Measurements from ENCODE around the gene SLC24A4. TPM values are rescaled to one million over a fixed set of nuclear protein-coding genes. Genes with fewer than 3 reads are reported as not detected.

The SLC24A4 gene
- total RNA-seq, 1 experiment from 2014 or later = not detected

DNA sequence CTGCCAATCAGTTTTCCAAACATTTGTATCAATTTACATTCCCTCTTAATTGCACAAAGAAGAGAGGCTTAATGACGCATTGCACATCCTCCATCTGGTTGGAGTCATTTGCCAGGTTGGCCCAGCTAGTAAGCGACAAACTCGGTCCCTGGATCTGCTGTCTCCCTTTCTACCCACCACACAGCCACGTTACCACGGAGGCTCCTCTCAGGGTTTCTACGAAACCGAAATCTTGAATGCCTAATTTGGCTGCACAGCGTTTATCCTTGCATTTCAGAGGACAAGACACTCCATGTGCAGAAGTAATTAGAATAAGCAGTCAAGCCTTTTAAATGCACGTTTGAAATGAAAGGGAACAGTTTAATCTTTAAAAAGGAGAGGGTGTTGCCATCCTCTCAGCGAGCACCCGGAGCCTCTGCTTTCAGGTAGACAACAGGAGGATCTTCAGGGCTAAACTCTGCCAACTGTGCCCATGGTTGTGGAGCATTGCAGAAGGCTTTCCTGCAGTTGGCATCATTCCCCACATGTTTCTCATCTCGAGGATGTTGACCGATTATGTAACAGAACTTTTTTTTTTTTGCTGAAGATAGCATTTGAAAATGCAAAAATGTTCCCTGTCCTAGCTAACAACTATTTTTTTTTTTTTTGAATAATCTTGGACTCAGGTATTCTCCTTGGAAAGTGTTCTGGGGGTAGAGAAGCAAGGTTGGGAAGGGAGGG is 37.8 kb downstream of the SLC24A4 start:
- no peak for ATAC-seq
- Histone ChIP-seq H3K36me3 (ENCODE audit: low read depth, low read length) (no peaks in the 10 kb centered on the region), H2AFZ (ENCODE audit: low read length) (no peak overlapping the region), H3K9me2 (replicated peaks; ENCODE audit: low read length) (no peaks in the 10 kb centered on the region), H3K4me3 (ENCODE audit: low read length) (no peak overlapping the region), H3K27ac (ENCODE audit: low read length) (no peak overlapping the region), H3K4me1 (ENCODE audit: insufficient read depth, low read length) (0 out of 2 replicates have a peak, but pooled peaks cover 4% of the 10 kb centered on the region), H3K9ac (ENCODE audit: low read length) (no peak overlapping the region), H3K4me2 (ENCODE audit: low read length) (no peak overlapping the region), H3K9me3 (ENCODE audit: low read length) (no peaks in the 10 kb centered on the region), H3K27me3 (ENCODE audit: low read length) (peaks cover 10% of the 10 kb centered on the region), H3F3A (ENCODE audit: low read length, unreplicated experiment) (no peaks in the 10 kb centered on the region), H4K20me1 (ENCODE audit: low read length) (no peaks in the 10 kb centered on the region), H3K79me2 (ENCODE audit: low read length) (no peaks in the 10 kb centered on the region)
- CTCF ChIA-PET = no interaction called here
- no TSS peak for BruUV-seq (replicated peaks)
- TF ChIP-seq, protein P1, sequence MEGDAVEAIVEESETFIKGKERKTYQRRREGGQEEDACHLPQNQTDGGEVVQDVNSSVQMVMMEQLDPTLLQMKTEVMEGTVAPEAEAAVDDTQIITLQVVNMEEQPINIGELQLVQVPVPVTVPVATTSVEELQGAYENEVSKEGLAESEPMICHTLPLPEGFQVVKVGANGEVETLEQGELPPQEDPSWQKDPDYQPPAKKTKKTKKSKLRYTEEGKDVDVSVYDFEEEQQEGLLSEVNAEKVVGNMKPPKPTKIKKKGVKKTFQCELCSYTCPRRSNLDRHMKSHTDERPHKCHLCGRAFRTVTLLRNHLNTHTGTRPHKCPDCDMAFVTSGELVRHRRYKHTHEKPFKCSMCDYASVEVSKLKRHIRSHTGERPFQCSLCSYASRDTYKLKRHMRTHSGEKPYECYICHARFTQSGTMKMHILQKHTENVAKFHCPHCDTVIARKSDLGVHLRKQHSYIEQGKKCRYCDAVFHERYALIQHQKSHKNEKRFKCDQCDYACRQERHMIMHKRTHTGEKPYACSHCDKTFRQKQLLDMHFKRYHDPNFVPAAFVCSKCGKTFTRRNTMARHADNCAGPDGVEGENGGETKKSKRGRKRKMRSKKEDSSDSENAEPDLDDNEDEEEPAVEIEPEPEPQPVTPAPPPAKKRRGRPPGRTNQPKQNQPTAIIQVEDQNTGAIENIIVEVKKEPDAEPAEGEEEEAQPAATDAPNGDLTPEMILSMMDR (conservative IDR thresholded peaks at IDR 0.05; ENCODE audit: low read depth, low read length) = no peak
- no peak for TF ChIP-seq EZH2 (IDR thresholded peaks at IDR 0.05; ENCODE audit: low read length, unreplicated experiment)
- no peak for TF ChIP-seq EZH2phosphoT487 (IDR thresholded peaks at IDR 0.05; ENCODE audit: borderline replicate concordance, low read length)
- intact Hi-C loops (cut with micrococcal nuclease) = no loop called here
- DNase-seq = no peak
- POLR2A ChIA-PET (ENCODE audit: unreplicated experiment) = no interaction called here

DNA sequence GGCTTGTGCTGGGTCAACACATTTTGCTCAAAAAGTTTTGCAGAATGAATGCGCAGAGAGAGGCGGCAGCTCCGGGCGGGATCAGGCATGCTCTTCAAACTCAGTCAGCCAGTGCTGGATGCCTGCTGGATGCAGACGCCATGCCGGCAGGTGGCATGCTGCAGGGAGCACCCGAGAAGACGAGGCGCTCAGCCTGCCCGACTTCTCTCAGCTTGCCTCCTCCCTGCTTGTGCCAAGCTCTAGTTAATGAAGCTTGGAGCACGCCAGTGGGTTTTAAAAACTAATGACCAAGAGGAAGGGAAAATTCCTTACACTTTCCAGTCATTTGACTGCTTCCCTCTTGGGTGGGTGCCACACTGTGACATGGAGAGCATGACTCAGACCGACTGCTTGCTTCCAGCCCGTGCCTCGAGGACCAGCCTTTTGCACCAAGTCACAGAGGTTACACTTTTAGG is 39.8 kb downstream of the SLC24A4 start:
- peak; percentile 64 for DNase-seq
- no TSS peak for BruUV-seq (replicated peaks)
- Histone ChIP-seq H3K36me3 (ENCODE audit: low read depth, low read length) (no peaks in the 10 kb centered on the region), H3K4me3 (ENCODE audit: low read length) (no peak overlapping the region), H3K27ac (ENCODE audit: low read length) (no peak overlapping the region), H3K4me2 (ENCODE audit: low read length) (no peak overlapping the region), H3F3A (ENCODE audit: low read length, unreplicated experiment) (no peaks in the 10 kb centered on the region), H3K9me3 (ENCODE audit: low read length) (no peaks in the 10 kb centered on the region), H3K79me2 (ENCODE audit: low read length) (no peaks in the 10 kb centered on the region), H3K9me2 (replicated peaks; ENCODE audit: low read length) (no peaks in the 10 kb centered on the region), H4K20me1 (ENCODE audit: low read length) (no peaks in the 10 kb centered on the region), H2AFZ (ENCODE audit: low read length) (0 out of 2 replicates have a peak overlapping the region, but pooled peaks have one; percentile 22), H3K4me1 (ENCODE audit: insufficient read depth, low read length) (0 out of 2 replicates have a peak, but pooled peaks cover 4% of the 10 kb centered on the region), H3K27me3 (ENCODE audit: low read length) (peaks cover 10% of the 10 kb centered on the region), H3K9ac (ENCODE audit: low read length) (no peak overlapping the region)
- intact Hi-C loops (cut with micrococcal nuclease) = no loop called here
- ATAC-seq = peak; percentile 59
- CTCF ChIA-PET = no interaction called here
- TF ChIP-seq, protein P1 (conservative IDR thresholded peaks at IDR 0.05; ENCODE audit: low read depth, low read length) = no peak
- no peak for TF ChIP-seq EZH2 (IDR thresholded peaks at IDR 0.05; ENCODE audit: low read length, unreplicated experiment)
- TF ChIP-seq EZH2phosphoT487 (IDR thresholded peaks at IDR 0.05; ENCODE audit: borderline replicate concordance, low read length) = no peak
- POLR2A ChIA-PET (ENCODE audit: unreplicated experiment) = no interaction called here

DNA sequence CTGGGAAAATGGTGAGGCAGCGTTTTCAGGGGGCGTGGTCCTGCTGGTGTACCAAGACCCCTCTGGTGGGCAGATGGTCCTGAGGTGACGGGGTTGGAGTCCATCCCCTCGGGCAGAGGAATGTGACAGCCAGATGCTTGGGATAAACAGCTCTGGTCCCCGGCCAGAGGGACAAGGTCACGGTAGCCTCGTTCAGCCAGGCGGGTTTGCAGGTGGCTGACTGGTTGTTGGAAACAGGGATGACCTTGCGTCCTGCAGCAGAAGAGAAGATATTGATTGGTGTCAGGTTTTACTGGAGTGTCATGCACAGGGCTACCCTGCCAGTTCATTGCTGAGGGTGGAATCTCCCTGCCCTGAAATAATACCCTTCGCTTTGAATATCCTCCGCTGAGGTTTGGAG is 43.3 kb downstream of the SLC24A4 start:
- CTCF ChIA-PET = no interaction called here
- Histone ChIP-seq H3K9ac (ENCODE audit: low read length) (no peak overlapping the region), H3K79me2 (ENCODE audit: low read length) (no peaks in the 10 kb centered on the region), H3K4me2 (ENCODE audit: low read length) (no peak overlapping the region), H3K9me2 (replicated peaks; ENCODE audit: low read length) (no peaks in the 10 kb centered on the region), H3K27ac (ENCODE audit: low read length) (no peak overlapping the region), H3K4me3 (ENCODE audit: low read length) (no peak overlapping the region), H4K20me1 (ENCODE audit: low read length) (no peaks in the 10 kb centered on the region), H3K9me3 (ENCODE audit: low read length) (no peaks in the 10 kb centered on the region), H3F3A (ENCODE audit: low read length, unreplicated experiment) (no peaks in the 10 kb centered on the region), H2AFZ (ENCODE audit: low read length) (no peak overlapping the region), H3K27me3 (ENCODE audit: low read length) (peaks cover 5% of the 10 kb centered on the region; the same call in 1 of the 2 replicates), H3K36me3 (ENCODE audit: low read depth, low read length) (no peaks in the 10 kb centered on the region), H3K4me1 (ENCODE audit: insufficient read depth, low read length) (0 out of 2 replicates have a peak, but pooled peaks cover 4% of the 10 kb centered on the region)
- BruUV-seq (replicated peaks) = no TSS peak
- POLR2A ChIA-PET (ENCODE audit: unreplicated experiment) = no interaction called here
- ATAC-seq = no peak
- intact Hi-C loops (cut with micrococcal nuclease) = no loop called here
- TF ChIP-seq EZH2phosphoT487 (IDR thresholded peaks at IDR 0.05; ENCODE audit: borderline replicate concordance, low read length) (no peak), EZH2 (IDR thresholded peaks at IDR 0.05; ENCODE audit: low read length, unreplicated experiment) (no peak)
- TF ChIP-seq, protein P1 (conservative IDR thresholded peaks at IDR 0.05; ENCODE audit: low read depth, low read length) = no peak
- no peak for DNase-seq
